ENCODE measurements around the gene VPS16.

VPS16 gene

DNA sequence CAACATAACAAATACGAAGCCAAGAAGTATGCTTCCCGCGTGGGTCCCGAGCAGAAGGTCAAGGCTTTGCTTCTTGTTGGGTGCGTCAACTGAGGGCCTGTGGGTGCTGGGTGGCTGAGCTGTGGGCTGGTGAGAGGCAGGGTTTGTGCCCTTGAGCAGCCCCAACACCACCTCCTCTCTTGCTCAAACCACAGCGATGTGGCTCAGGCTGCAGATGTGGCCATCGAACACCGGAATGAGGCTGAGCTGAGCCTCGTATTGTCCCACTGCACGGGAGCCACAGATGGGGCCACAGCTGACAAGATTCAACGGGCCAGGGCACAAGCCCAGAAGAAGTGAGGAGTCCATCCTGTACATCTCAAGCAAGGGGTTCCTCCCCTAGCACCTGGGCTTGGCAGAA, 25.7 kb downstream of the VPS16 start:
- no peak for DNase-seq (ENCODE audit: low read depth, low spot score)
- H3K27ac ChIP-seq = no peak overlapping the region

DNA sequence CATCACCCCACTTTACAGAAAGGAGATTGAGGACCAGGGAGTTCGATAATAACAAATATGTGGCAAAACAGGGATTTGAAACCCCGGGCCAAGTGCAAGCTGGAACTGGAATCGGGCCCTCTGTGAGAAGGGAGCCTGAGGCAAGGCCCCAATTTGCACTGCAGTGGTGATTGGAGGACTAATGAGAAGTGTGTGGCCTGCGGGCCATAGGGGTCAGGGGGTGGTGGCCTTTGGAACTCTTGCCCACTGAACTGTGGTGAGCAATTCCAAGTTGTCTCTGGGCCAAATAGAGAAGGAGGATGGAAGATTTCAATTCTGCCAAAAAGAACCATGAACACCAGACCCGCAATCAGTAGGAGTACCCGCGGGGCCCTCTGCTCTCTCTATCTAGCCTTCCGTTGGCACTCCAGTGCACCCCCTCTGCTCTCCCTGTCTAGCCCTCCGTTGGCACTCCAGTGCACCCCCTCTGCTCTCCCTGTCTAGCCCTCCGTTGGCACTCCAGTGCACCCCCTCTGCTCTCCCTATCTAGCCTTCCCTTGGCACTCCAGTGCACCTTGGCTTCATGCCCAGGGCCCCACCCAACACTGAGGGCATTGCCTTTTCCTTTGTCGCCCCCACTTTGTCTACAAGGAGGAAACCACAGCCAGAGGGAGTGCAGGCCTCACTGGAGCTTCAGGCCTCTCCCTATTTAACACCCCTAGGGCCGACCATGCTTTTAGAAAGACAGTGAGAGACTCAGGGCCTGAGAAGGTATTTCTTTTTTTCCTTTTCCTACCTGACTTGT, 26.7 kb downstream of the VPS16 start:
- no peak for DNase-seq (ENCODE audit: low read depth, low spot score)
- no peak overlapping the region for H3K27ac ChIP-seq

GRCh38 chr20:2869381-2869780, 28.8 kb downstream of the VPS16 start:
- DNase-seq (ENCODE audit: low read depth, low spot score) = no peak
- H3K27ac ChIP-seq = no peak overlapping the region

DNA sequence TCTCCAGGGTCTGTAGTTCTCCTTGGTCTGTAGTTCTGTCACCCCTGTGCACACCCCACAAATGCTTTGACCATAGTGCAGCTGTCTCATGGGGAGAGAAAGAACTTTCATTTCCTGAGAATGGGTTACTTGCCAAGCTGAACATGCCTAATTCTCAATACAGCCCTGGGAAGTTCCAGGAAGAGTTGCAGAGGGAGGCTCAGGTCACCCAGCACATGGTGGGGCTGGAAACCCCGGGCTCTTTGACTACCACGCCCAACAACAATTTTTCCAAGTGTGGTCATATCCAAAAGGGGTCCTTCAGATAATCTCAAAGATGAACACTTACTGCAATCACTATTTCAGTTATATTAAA, 30.5 kb downstream of the VPS16 start:
- no peak overlapping the region for H3K27ac ChIP-seq
- DNase-seq (ENCODE audit: low read depth, low spot score) = no peak

DNA sequence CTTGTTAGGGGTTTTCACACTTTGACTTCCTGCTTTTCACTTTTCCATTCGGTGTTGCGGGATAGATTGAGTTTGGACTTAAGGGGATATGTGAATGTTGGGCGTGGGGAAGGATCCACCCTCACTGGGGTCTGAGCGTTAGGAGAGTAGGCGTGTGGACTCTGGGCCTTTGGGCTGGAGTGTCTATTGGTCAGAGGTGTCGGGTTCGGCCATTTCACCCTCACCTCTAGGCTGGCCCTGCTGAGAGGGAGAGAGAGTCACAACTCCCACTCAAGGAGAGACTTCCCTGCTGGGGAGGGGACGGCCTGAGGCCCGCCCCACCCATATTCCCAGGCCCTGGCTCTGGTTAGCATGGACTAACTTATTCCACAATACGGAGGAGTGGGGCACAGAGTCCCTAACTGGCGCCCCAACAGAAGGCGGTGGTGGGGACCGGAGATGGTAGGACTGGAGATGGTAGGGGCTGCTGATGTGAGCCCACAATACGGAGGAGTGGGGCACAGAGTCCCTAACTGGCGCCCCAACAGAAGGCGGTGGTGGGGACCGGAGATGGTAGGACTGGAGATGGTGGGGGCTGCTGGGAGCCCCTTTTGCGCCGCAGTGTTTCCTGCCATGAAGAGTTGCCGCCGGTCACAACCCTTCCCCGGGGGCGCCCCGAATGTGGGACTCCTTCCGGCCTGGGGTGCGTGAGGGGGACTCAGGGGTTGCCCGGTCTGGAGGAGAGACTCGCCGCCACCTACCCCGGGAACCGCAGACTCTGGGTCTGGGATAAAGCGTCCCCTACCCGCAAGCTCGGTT, 31.3 kb downstream of the VPS16 start:
- no peak for DNase-seq (ENCODE audit: low read depth, low spot score)
- no peak overlapping the region for H3K27ac ChIP-seq

GRCh38 chr20:2872459-2873009, 32.0 kb downstream of the VPS16 start:
- H3K27ac ChIP-seq = peak overlapping the region; percentile 32

GRCh38 chr20:2873010-2873746, 32.6 kb downstream of the VPS16 start, which contains the start of gene PTPRA:
Gene PTPRA (plus strand): TSS chr20:2873481. CDS start chr20:2964278, 90,797 bp downstream.
- H3K27ac ChIP-seq = peak within 1 kb of the TSS; percentile 32
- DNase-seq (ENCODE audit: low read depth, low spot score) = peak; percentile 52

More at GRCh38 chr20:2872459-2873009, 32.0 kb downstream of the VPS16 start:
- no peak for DNase-seq (ENCODE audit: low read depth, low spot score)

- DNase-seq (ENCODE audit: low read depth, low spot score) = no peak
These were observed 33.1 kb downstream of the VPS16 start for GRCh38 chr20:2873747-2874041.

GRCh38 chr20:2874456-2874855, 33.9 kb downstream of the VPS16 start:
- no peak overlapping the region for H3K27ac ChIP-seq
- DNase-seq (ENCODE audit: low read depth, low spot score) = no peak

More at GRCh38 chr20:2873747-2874041, 33.1 kb downstream of the VPS16 start:
- H3K27ac ChIP-seq = peak overlapping the region; percentile 32

DNA sequence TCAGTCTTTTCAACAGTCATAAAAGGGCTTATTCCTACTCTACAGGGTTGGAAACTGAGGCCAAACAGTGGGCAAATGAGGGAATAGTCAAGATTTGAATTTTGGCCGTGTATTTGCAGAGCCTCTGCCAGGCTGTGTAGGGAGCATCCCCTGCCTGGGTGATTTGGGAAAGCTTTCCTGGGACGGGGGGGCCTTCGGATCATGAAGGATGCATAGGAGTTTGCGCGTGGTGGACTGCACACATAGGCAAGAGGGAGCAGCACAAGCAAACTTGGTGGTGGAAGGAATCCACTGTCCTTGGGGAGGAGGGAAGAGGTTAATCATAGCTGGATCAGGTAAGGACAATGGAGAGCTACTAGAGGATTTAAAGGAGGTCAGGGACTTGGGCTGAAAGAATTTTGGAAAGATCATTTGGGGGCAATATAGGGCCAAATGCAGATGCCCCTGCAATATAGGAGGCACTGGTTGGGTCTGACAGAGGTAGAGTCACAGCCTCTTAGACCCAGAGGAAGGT, 35.2 kb downstream of the VPS16 start:
- H3K27ac ChIP-seq = no peak overlapping the region
- no peak for DNase-seq (ENCODE audit: low read depth, low spot score)

DNA sequence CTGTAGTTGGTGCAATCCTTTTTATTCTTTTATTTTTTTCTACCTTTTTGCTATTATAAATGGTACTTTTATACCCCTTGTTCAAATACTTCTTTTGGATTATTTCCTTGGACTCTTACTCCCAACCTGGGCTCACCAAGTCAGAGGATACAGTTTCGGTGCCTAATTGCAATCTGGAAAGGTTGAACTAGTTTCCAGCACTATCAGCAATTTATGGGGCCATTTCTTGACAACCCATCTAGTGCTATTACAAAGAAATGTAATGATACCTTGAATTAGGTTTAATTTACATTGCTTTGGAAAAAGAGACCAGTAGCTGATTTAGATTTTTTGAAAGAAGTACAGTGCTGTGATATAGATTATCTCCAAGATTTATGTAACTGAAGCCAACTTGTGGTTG, 38.0 kb downstream of the VPS16 start:
- no peak overlapping the region for H3K27ac ChIP-seq
- no peak for DNase-seq (ENCODE audit: low read depth, low spot score)

DNA sequence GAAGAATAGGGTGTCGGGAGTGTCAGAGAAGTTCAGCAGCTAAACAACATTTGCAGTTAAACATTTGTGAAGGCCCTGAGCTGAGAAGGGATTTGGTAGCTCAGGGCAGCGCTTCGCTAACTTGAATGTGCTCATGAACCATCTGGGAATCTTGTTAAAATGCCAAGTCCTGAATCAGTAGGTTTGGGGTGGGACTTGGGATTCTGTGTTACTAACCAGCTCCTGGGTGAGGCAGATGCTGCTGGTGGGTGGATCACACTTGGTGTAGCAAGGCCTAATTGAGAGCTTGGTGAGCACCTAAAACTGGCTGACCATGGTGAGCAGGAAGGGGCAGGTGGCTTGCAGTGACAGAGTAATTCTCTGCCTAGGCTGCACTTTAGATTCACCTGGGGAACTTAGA, 38.6 kb downstream of the VPS16 start:
- no peak for DNase-seq (ENCODE audit: low read depth, low spot score)
- H3K27ac ChIP-seq = no peak overlapping the region

DNA sequence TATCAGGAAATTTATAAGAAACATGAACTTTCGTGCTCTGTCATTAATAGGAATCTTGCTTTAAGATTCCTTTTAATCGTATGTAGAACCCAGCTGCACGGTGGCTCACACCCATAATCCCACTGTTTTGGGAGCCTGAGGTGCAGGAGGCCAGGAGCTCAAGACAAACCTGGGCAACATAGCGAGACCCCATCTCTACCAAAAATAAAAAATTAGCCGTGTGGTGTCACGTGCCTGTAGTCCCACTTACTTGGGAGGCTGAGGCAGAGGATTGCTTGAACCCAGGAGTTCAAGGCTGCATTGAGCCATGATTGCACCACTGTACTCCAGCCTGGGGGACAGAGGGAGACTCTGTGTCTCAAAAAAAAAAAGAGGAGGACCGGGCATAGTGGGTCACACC, 40.1 kb downstream of the VPS16 start:
- H3K27ac ChIP-seq = no peak overlapping the region
- no peak for DNase-seq (ENCODE audit: low read depth, low spot score)

GRCh38 chr20:2883726-2884637, 43.4 kb downstream of the VPS16 start:
- DNase-seq (ENCODE audit: low read depth, low spot score) = no peak
- H3K27ac ChIP-seq = no peak overlapping the region

- no peak for DNase-seq (ENCODE audit: low read depth, low spot score)
- no peak overlapping the region for H3K27ac ChIP-seq
These were observed 47.2 kb downstream of the VPS16 start for GRCh38 chr20:2887715-2888114.

DNA sequence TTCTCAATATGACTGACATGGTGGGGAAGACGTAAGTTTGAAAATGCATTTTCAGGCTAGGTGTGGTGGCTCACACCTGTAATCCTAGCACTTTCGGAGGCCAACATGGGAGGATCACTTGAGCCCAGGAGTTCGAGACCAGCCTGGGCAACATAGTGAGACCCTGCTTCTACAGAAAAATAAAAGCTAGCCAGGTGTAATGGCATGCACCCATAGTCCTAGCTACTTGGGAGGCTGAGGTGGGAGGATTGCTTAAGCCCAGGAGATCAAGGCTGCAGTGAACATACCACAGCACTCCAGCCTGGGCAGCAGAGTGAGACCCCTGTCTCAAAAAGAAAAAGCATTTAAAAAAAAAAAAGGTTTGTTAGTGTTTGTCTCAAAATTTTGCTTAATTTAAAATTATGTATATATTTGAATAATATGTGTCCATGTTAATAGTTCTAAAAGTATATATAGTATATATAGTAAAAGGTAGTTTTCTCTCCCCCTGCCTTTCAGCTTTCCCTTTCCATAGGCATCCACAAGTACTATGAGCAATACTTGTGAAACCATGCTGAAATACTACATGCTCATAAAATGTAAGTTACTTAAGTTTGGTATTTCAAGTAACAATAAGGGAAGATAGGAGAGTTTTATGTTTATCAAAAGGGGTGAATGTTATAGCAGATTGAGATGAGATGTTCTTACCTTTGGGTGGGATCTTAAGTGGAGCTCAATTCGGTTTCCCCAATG, 47.8 kb downstream of the VPS16 start:
- no peak for DNase-seq (ENCODE audit: low read depth, low spot score)
- no peak overlapping the region for H3K27ac ChIP-seq

GRCh38 chr20:2889209-2889608, 48.7 kb downstream of the VPS16 start:
- no peak for DNase-seq (ENCODE audit: low read depth, low spot score)
- no peak overlapping the region for H3K27ac ChIP-seq

DNA sequence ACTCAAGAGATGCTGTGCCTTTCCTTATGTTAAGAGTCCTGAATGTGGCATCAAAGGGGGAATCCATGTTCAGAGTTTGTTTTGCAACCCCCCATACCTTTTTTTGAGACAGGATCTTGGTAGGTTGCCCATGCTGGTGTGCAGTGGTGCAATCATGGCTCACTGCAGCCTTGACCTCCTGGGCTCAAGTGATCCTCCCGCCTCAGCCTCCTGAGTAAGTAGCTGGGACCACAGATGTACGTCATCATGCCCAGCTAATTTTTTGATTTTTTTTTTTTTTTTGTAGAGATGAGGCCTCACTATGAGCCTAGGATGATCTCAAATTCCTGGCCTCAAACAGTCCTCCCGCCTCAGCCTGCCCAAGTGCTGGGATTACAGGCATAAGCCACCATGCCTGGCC, 49.3 kb downstream of the VPS16 start:
- DNase-seq (ENCODE audit: low read depth, low spot score) = no peak
- H3K27ac ChIP-seq = no peak overlapping the region

GRCh38 chr20:2890742-2891141, 50.2 kb downstream of the VPS16 start:
- H3K27ac ChIP-seq = peak overlapping the region; percentile 1
- no peak for DNase-seq (ENCODE audit: low read depth, low spot score)

All from epithelial cell of prostate (primary cell).